ENCODE results near the gene JMJD8. TPM values are rescaled to one million over a fixed set of nuclear protein-coding genes. Genes with fewer than 3 reads are reported as not detected.

Gene JMJD8
- total RNA-seq, 4 donors from 2014 or later = 73.2 to 114 (median 88.1) TPM

DNA sequence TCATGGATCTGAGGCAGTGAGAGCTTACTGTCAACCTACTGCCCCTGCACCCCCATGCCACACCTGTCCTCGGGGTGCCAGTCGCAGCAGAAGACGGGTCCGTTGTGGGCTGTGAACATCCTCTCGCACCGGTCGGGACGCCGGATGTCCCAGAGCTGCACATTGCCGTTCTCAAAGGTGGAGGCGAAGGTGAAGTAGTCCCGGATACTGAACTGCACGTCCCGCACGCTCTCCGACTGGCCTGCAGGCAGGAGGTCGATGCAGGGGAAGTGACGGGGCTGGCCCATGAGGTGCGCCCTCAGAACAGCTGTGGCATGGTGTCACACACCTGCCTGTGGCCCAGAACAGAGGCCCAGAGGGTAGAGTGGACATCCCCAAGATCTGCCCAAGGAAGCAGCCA is 3.4 kb upstream of the JMJD8 start:
- DNase-seq (ENCODE audit: extremely low spot score) = no peak
- H3K36me3 ChIP-seq = peaks cover 12 to 39% (median 27%) of the 10 kb centered on the region in 4 donors
- WGBS = 88% methylated on average over 17 of the region's 19 CpGs
- no peak for TF ChIP-seq EP300 (IDR thresholded peaks at IDR 0.05)
- no peak for TF ChIP-seq CTCF (IDR thresholded peaks at IDR 0.05)
- no peak for TF ChIP-seq POLR2AphosphoS5 (IDR thresholded peaks at IDR 0.05)
- no peak for TF ChIP-seq POLR2A (IDR thresholded peaks at IDR 0.05; ENCODE audit: low read depth)
- H3K4me3 ChIP-seq = no peak overlapping the region
- peaks cover 0 to 4% (median 0%) of the 10 kb centered on the region in 4 donors for H3K27me3 ChIP-seq
- H3K4me1 ChIP-seq = peaks cover 46 to 81% (median 60%) of the 10 kb centered on the region in 4 donors
- H3K27ac ChIP-seq (replicated peaks in 1 of 4) = no peak overlapping the region
- intact Hi-C loops (cut with DNase I) = no loop called here
- no peaks in the 10 kb centered on the region for H3K9me3 ChIP-seq

GRCh38 chr16:686459-687260 is 2.5 kb upstream of the JMJD8 start:
- H3K4me3 ChIP-seq = no peak overlapping the region
- 95% methylated on average over 25 of the region's 51 CpGs for WGBS
- H3K9me3 ChIP-seq = no peaks in the 10 kb centered on the region
- H3K27ac ChIP-seq (replicated peaks in 1 of 4) = no peak overlapping the region
- TF ChIP-seq POLR2AphosphoS5 (IDR thresholded peaks at IDR 0.05) = no peak
- TF ChIP-seq POLR2A (IDR thresholded peaks at IDR 0.05; ENCODE audit: low read depth) = no peak
- TF ChIP-seq CTCF (IDR thresholded peaks at IDR 0.05) = no peak
- no peak for TF ChIP-seq EP300 (IDR thresholded peaks at IDR 0.05)
- peaks cover 20 to 47% (median 35%) of the 10 kb centered on the region in 4 donors for H3K36me3 ChIP-seq
- no peaks in the 10 kb centered on the region for H3K27me3 ChIP-seq
- no peak for DNase-seq (ENCODE audit: extremely low spot score)
- H3K4me1 ChIP-seq = peaks cover 54 to 89% (median 69%) of the 10 kb centered on the region in 4 donors
- intact Hi-C loops (cut with DNase I) = no loop called here

- H3K27ac ChIP-seq (replicated peaks in 1 of 4) = no peak overlapping the region
- TF ChIP-seq POLR2AphosphoS5 (IDR thresholded peaks at IDR 0.05) (no peak), EP300 (IDR thresholded peaks at IDR 0.05) (no peak), CTCF (IDR thresholded peaks at IDR 0.05) (peak in 2 of 3 experiments; percentile 12 to 30)
- peaks cover 61 to 96% (median 76%) of the 10 kb centered on the region in 4 donors for H3K4me1 ChIP-seq
- no peak overlapping the region for H3K4me3 ChIP-seq
- 67% methylated on average over 10 of the region's 10 CpGs for WGBS
- intact Hi-C loops (cut with DNase I) = no loop called here
- no peak for DNase-seq (ENCODE audit: extremely low spot score)
- H3K9me3 ChIP-seq = no peaks in the 10 kb centered on the region
- H3K27me3 ChIP-seq = no peaks in the 10 kb centered on the region
- peaks cover 21 to 52% (median 40%) of the 10 kb centered on the region in 4 donors for H3K36me3 ChIP-seq
These were observed 1.8 kb upstream of the JMJD8 start for GRCh38 chr16:685967-686366.

DNA sequence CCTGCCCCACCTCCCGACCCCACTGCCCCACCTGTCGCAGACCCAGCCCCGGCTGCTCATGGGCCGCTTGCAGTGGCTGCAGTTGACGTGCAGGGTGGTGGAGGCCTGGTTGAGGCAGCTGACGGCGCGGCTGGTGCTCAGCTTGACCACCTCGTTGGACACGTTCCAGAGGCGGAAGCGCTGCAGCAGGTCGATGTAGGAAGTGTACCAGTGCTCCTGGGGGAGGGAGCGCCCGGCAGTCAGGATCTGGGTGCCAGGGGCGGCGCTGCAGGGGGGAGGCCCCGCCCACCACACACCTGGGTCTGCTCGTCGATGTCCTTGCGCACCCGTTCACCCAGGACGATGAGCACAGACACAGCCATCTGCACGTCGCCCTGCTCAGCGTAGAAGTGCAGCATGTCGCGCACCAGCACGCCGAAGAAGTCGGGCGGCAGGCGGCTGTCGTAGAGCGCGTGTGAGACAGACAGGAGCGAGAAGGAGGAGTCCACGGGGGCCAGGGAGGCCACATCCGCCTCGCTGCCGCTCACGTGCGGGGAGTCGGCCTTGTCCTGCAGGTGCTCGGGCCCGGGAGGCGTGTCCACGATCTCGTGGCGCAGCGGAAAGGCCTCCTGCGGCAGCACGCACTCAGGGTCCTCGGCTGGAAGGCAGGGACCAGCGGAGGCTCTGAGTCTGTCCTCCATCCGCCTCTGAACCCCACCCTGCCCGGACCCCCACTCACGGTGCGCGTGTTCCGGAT is 995 bp upstream of the JMJD8 start:
- no peak for TF ChIP-seq POLR2AphosphoS5 (IDR thresholded peaks at IDR 0.05)
- no peak for TF ChIP-seq CTCF (IDR thresholded peaks at IDR 0.05)
- no peak for TF ChIP-seq EP300 (IDR thresholded peaks at IDR 0.05)
- TF ChIP-seq POLR2A (IDR thresholded peaks at IDR 0.05; ENCODE audit: low read depth) = no peak
- peaks cover 21 to 52% (median 40%) of the 10 kb centered on the region in 4 donors for H3K36me3 ChIP-seq
- peak overlapping the region; percentile 73 to 87 (median 80) for H3K27ac ChIP-seq (replicated peaks in 1 of 4)
- no peak for DNase-seq (ENCODE audit: extremely low spot score)
- H3K9me3 ChIP-seq = no peaks in the 10 kb centered on the region
- WGBS = 94% methylated on average over 53 of the region's 61 CpGs
- intact Hi-C loops (cut with DNase I) = no loop called here
- H3K4me1 ChIP-seq = peaks cover 64 to 94% (median 72%) of the 10 kb centered on the region in 4 donors
- H3K4me3 ChIP-seq = peak overlapping the region; percentile 72 to 80 (median 79)
- H3K27me3 ChIP-seq = no peaks in the 10 kb centered on the region

Data from esophagus muscularis mucosa (tissue), 4 donors.